NK-92 (cell line): ENCODE results near the gene NPAS1.

ENCODE experiments used
- DNase-seq: peaks from one replicate; lab custom pipeline; 2025; ENCODE audit not compliant: unreplicated experiment; lab: John Stamatoyannopoulos, UW

NPAS1 gene, protein sequence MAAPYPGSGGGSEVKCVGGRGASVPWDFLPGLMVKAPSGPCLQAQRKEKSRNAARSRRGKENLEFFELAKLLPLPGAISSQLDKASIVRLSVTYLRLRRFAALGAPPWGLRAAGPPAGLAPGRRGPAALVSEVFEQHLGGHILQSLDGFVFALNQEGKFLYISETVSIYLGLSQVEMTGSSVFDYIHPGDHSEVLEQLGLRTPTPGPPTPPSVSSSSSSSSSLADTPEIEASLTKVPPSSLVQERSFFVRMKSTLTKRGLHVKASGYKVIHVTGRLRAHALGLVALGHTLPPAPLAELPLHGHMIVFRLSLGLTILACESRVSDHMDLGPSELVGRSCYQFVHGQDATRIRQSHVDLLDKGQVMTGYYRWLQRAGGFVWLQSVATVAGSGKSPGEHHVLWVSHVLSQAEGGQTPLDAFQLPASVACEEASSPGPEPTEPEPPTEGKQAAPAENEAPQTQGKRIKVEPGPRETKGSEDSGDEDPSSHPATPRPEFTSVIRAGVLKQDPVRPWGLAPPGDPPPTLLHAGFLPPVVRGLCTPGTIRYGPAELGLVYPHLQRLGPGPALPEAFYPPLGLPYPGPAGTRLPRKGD

DNA sequence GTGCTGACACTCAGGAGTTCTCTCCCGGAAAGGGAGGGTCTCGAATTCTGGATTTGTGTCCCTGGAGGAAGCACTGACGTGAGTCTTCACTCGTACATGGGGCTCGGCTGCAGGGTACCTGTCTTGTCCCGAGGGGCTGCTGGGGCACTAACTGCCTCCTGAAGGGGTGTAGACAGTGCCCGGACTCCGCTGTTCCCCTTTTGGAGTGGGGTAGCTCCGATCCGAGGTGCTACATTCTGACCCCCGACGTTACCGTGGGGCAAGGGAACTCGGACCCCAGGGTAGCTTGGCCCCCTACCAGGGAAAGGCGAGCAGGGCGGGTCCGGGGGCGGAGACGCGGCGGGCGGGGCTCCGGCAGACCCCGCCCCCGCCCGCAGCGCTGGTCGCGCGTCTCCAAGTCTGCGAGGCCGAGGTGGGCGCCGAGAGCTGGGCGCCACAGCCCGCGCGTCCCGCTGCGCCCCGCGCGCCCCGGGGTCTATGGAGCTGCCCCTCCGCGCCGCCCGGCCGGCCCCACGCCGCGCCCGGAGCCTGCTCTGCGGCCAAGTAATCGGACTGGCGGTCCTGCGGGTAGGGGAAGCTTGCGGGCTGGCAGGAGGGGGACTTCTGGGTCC, at the start of gene NPAS1:
TSS of gene NPAS1 (plus strand) at position 407 of the 611 bp plus-strand sequence. CDS start 1,211 bp downstream, outside the sequence.
- no peak for DNase-seq

DNA sequence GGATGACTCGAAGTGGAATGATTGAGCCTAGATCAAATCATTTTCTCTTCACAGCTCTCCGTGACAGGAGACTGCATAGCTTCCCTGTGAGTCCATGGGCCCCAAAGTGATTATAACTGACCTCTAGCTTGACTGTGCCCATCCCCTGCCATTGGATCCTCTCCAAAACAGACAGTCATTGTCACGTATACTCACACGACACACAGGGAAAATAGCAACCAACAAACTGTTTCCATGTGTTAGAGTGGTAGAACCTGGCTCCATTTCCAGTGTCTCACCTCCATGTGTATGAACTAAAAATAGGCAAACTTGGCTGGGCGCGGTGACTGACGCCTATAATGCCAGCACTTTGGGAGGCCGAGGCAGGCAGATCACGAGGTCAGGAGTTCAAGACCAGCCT, 48.8 kb upstream of the NPAS1 start:
- no peak for DNase-seq

DNA sequence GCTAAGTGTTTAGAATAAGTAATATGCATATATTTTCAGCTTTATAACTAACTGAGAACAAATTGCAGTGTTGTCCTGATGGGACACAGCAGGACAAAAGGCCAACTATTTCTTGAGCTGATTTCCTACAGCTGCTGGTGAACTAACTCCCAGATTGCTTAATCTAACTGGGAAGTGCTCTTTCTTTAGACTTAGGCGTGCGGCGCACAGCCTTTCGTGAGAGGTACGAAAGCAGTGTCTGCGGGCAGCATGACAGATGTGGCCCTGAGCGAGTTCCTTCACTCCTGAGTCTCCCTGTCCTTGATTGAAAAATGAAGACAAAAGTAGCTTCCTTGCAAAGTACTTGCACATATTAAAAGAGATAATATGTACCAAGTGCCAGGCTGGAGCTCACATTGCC, 47.3 kb upstream of the NPAS1 start:
- DNase-seq, result no peak

- no peak for DNase-seq
Observed at GRCh38 chr19:46974181-46974580, 45.5 kb upstream of the NPAS1 start.

GRCh38 chr19:46975011-46975924, 44.4 kb upstream of the NPAS1 start:
- DNase-seq, result no peak

- DNase-seq, result no peak
Observed at GRCh38 chr19:46975925-46976782, 43.5 kb upstream of the NPAS1 start.

DNA sequence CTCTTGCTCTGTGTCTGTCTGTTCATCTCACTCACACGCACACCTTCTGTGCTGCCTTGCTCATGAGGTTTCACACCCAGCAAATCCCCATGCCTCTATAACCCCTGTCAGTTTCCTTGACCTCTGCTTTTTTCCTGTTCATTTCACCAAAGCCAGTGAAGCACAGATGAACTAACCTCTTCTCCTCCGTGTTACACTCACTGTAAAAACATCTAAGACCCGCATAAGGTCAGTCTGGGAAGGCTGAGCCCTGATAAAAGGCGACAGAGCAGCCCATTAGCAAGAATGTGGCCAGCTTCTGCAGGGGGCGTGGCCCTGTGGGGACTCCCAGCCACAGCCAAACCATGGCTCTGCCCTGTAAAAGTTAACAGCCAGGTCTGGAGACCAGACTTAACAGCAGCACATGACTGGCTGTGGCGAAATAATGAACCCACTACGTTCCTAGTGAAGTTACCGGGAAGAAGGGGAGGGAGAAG, 42.8 kb upstream of the NPAS1 start:
- no peak for DNase-seq

GRCh38 chr19:46977548-46977947, 42.1 kb upstream of the NPAS1 start:
- no peak for DNase-seq

DNA sequence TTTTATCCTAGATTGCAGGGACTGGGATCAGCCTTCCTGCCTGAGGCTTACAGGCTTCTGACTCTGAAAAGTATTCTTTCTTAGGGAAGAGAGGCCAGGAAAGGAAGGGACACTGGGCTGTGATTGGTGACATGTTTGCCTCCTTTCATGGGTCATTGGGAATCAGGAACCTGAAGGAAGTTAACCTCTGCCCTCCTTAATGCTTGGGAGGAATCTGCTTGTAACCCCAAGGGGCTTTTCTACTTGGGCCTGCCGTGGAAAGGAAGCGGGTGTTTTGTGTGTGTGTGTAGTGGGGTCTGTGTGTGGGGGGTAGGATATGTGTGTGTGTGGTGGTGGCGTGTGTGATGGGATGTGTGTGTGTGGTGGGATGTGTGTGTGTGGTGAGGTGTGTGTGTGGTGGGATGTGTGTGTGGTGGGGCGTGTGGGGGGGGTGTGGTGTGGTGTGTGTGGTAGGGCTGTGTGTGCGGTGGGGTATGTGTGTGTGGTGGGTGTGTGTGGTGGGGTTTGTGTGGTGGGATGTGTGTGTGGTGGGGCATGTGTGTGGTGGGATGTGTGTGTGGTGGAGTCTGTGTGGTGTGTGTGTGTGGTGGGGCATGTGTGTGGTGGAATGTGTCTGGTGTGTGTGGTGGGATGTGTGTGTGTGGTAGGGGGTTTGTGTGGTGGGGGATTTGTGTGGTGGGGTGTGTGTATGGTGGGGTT, 41.3 kb upstream of the NPAS1 start:
- no peak for DNase-seq

GRCh38 chr19:46979126-46980105, 40.2 kb upstream of the NPAS1 start:
- DNase-seq, result no peak

DNA sequence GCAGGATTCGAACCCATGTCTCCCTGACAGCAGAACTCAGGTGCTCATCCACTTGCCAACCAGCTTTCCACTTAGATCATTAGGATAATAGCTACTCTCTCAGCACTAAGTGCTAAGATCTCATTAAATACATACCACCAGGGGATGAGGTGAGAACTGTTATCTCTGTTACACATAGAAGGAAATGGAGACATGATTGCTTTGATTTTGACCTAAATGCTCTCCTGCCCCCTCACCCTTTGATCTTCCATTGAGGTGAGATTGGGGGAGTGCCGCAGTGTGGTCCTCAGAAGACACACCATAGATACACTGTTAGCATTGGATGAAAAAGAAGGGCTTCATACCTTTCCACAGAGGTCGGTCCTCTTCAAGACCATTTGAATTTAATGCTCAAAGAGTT, 38.9 kb upstream of the NPAS1 start:
- DNase-seq, result no peak

DNA sequence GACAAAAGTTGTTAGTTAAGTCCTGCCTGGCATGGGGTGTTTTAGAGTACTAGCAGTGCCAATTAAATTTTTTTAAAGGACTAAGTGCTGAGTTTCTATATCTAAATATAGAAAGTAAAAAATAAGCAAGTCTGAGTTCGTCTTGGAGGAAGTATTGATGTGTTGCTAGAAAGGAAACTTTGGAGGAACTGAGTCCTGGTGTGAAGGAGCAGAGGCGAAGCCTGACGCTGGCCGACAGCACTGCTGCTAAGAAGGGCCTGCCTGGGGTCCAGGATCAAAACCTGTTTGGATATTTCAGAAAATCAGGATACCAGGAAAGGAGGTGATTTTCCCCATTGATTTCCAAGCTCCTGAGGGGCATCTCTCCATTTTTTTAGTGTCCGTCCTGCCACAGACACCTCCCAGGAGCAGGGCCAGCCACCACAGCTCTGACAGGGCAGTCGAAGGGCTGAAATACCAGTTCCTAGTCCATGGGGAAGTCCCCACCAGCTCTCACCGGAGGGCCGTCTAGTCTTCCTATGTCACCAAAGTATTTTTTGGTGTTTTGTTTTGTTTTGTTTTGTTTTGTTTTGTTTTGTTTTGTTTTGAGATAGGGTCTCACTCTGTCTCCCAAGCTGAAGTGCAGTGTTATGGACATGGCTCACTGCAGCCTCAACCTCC, 38.2 kb upstream of the NPAS1 start:
- DNase-seq, result no peak

DNA sequence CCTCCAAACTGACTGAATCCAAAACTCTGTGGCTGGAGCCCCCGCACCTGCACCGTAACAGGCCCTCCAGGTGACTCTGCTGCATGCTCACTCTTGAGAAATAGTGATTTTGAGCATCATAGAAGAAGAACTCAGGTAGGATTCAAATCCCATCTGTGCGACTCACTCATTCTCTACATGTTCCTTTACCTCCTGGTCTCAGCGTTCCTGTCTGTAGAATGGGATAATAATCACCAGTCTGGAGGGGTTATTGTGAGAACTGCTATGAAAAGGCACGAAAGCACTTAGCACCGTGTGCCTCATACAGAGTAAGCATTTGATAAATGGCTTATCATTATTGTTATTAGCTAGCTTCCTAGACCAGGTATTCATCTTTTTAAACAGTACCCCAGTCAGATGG, 36.5 kb upstream of the NPAS1 start:
- no peak for DNase-seq

GRCh38 chr19:46984077-46985010, 35.3 kb upstream of the NPAS1 start:
- no peak for DNase-seq

GRCh38 chr19:46985542-46986415, 33.9 kb upstream of the NPAS1 start:
- no peak for DNase-seq
